Vagina (tissue), 2 donors: ENCODE measurements around the gene FRS3. TPM values are rescaled to one million over a fixed set of nuclear protein-coding genes. Genes with fewer than 3 reads are reported as not detected.

ENCODE experiments used
- DNase-seq, 2 donors: peaks; one replicate each; pipeline ENCODE4 v3.0.0-alpha.2; 2017; ENCODE audit errors: extremely low spot score in 2 of 2
- H3K27ac ChIP-seq: fragments of 200-600 bp; sonication (generic); one replicate; pipeline ENCODE4 v1.5.1; 2019
- H3K27me3 ChIP-seq: fragments of 200-600 bp; sonication (generic); one replicate; pipeline ENCODE4 v1.5.1; 2019
- H3K36me3 ChIP-seq, 2 donors: fragments of 200-600 bp; sonication (generic); one replicate each; pipeline ENCODE4 v1.5.1; 2017 to 2019
- H3K4me1 ChIP-seq: fragments of 200-600 bp; sonication (generic); one replicate; pipeline ENCODE4 v1.5.1; 2019
- H3K4me3 ChIP-seq, 2 donors: fragments of 200-600 bp; sonication (generic); 1 replicate in 1 of 2; 2 replicates in 1 of 2; pipeline ENCODE4 v1.5.1; 2016 to 2019
- H3K9me3 ChIP-seq: fragments of 200-600 bp; sonication (generic); one replicate; pipeline ENCODE4 v1.5.1; 2019
- CTCF ChIP-seq, 3 experiments: fragments of 450-650 bp in 2 of 3; fragments of 200-600 bp in 1 of 3; sonication (generic) in 1 of 3; IDR thresholded peaks; one replicate each; pipeline ENCODE4 v1.5.1; 2017 to 2019; ENCODE audit warnings: antibody characterized with exemption in 3 of 3, mild to moderate bottlenecking in 2 of 3, moderate library complexity in 2 of 3
- POLR2A ChIP-seq, 2 donors: fragments of 450-650 bp; IDR thresholded peaks; one replicate each; pipeline ENCODE4 v1.6.1; 2017; ENCODE audit warnings: antibody characterized with exemption in 2 of 2, mild to moderate bottlenecking in 2 of 2, moderate library complexity in 2 of 2
- POLR2AphosphoS5 ChIP-seq, 2 donors: sonication (generic); formaldehyde crosslinking; IDR thresholded peaks; one replicate each; pipeline ENCODE4 v1.9.0; 2017; ENCODE audit warnings: antibody characterized with exemption in 2 of 2, mild to moderate bottlenecking in 2 of 2, low read depth in 1 of 2; ENCODE audit not compliant: insufficient read depth in 1 of 2
- intact Hi-C: fragments of 100-400 bp; cut with DNase I; formaldehyde crosslinking; loops from one replicate; pipeline ENCODE4 v1.15.1; 2023
- total RNA-seq: library from RNA; depleted of rRNA; stranded (reverse); fragments of >200 nt; gene quantifications from one replicate; pipeline ENCODE4 v1.2.3, GENCODE V29; 2016

The FRS3 gene
- total RNA-seq, 1 donor from 2014 or later: 4.4 TPM

GRCh38 chr6:41728073-41728936, 51.4 kb downstream of the FRS3 start:
- Histone ChIP-seq H3K4me1 (peaks cover 74% of the 10 kb centered on the region), H3K27ac (no peak overlapping the region), H3K9me3 (no peaks in the 10 kb centered on the region), H3K27me3 (no peaks in the 10 kb centered on the region), H3K36me3 (no peaks in the 10 kb centered on the region), H3K4me3 (no peak overlapping the region)
- DNase-seq: no peak
- intact Hi-C loops: no loop called here
- TF ChIP-seq POLR2A (IDR thresholded peaks at IDR 0.05) (no peak), CTCF (IDR thresholded peaks at IDR 0.05) (no peak), POLR2AphosphoS5 (IDR thresholded peaks at IDR 0.05; ENCODE audit: insufficient read depth in 1 of 2, low read depth in 1 of 2) (no peak)

- TF ChIP-seq POLR2AphosphoS5 (IDR thresholded peaks at IDR 0.05; ENCODE audit: insufficient read depth in 1 of 2, low read depth in 1 of 2): no peak
- TF ChIP-seq POLR2A (IDR thresholded peaks at IDR 0.05): no peak
- TF ChIP-seq CTCF (IDR thresholded peaks at IDR 0.05): no peak
- Histone ChIP-seq H3K4me3 (no peak overlapping the region), H3K36me3 (no peaks in the 10 kb centered on the region), H3K4me1 (peaks cover 74% of the 10 kb centered on the region), H3K9me3 (no peaks in the 10 kb centered on the region), H3K27me3 (no peaks in the 10 kb centered on the region), H3K27ac (no peak overlapping the region)
- intact Hi-C loops: no loop called here
- no peak for DNase-seq
Measured at GRCh38 chr6:41727705-41728072, 52.0 kb downstream of the FRS3 start.

GRCh38 chr6:41726876-41727275, 52.8 kb downstream of the FRS3 start:
- Histone ChIP-seq H3K36me3 (no peaks in the 10 kb centered on the region), H3K27me3 (no peaks in the 10 kb centered on the region), H3K27ac (no peak overlapping the region), H3K9me3 (no peaks in the 10 kb centered on the region), H3K4me3 (no peak overlapping the region), H3K4me1 (peaks cover 67% of the 10 kb centered on the region)
- TF ChIP-seq POLR2AphosphoS5 (IDR thresholded peaks at IDR 0.05; ENCODE audit: insufficient read depth in 1 of 2, low read depth in 1 of 2) (no peak), CTCF (IDR thresholded peaks at IDR 0.05) (no peak), POLR2A (IDR thresholded peaks at IDR 0.05) (no peak)
- no peak for DNase-seq
- intact Hi-C loops: no loop called here

GRCh38 chr6:41724586-41725501, 54.9 kb downstream of the FRS3 start:
- TF ChIP-seq CTCF (IDR thresholded peaks at IDR 0.05) (no peak), POLR2AphosphoS5 (IDR thresholded peaks at IDR 0.05; ENCODE audit: insufficient read depth in 1 of 2, low read depth in 1 of 2) (no peak), POLR2A (IDR thresholded peaks at IDR 0.05) (no peak)
- H3K27ac ChIP-seq: no peak overlapping the region

More at GRCh38 chr6:41724586-41725501, 54.9 kb downstream of the FRS3 start:
- no peak for DNase-seq
- intact Hi-C loops: no loop called here
- Histone ChIP-seq H3K4me3 (no peak overlapping the region), H3K4me1 (peaks cover 50% of the 10 kb centered on the region), H3K36me3 (no peaks in the 10 kb centered on the region), H3K9me3 (no peaks in the 10 kb centered on the region), H3K27me3 (no peaks in the 10 kb centered on the region)
